Measurements from ENCODE around the gene ZFYVE16.

GRCh38 chr5:80480354-80480753 is 72.5 kb downstream of the ZFYVE16 start:
- TF ChIP-seq, protein P1, sequence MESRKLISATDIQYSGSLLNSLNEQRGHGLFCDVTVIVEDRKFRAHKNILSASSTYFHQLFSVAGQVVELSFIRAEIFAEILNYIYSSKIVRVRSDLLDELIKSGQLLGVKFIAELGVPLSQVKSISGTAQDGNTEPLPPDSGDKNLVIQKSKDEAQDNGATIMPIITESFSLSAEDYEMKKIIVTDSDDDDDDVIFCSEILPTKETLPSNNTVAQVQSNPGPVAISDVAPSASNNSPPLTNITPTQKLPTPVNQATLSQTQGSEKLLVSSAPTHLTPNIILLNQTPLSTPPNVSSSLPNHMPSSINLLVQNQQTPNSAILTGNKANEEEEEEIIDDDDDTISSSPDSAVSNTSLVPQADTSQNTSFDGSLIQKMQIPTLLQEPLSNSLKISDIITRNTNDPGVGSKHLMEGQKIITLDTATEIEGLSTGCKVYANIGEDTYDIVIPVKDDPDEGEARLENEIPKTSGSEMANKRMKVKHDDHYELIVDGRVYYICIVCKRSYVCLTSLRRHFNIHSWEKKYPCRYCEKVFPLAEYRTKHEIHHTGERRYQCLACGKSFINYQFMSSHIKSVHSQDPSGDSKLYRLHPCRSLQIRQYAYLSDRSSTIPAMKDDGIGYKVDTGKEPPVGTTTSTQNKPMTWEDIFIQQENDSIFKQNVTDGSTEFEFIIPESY (IDR thresholded peaks at IDR 0.05), result no peak
- TF ChIP-seq, protein P2, sequence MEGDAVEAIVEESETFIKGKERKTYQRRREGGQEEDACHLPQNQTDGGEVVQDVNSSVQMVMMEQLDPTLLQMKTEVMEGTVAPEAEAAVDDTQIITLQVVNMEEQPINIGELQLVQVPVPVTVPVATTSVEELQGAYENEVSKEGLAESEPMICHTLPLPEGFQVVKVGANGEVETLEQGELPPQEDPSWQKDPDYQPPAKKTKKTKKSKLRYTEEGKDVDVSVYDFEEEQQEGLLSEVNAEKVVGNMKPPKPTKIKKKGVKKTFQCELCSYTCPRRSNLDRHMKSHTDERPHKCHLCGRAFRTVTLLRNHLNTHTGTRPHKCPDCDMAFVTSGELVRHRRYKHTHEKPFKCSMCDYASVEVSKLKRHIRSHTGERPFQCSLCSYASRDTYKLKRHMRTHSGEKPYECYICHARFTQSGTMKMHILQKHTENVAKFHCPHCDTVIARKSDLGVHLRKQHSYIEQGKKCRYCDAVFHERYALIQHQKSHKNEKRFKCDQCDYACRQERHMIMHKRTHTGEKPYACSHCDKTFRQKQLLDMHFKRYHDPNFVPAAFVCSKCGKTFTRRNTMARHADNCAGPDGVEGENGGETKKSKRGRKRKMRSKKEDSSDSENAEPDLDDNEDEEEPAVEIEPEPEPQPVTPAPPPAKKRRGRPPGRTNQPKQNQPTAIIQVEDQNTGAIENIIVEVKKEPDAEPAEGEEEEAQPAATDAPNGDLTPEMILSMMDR (IDR thresholded peaks at IDR 0.05; ENCODE audit: low read depth, low read length, missing input control), result no peak
- TF ChIP-seq JUND (IDR thresholded peaks at IDR 0.05), result no peak
- no peak for TF ChIP-seq YY1 (IDR thresholded peaks at IDR 0.05)
- no peak for TF ChIP-seq SP1 (IDR thresholded peaks at IDR 0.05)
- TF ChIP-seq RAD21 (IDR thresholded peaks at IDR 0.05), result no peak
- TF ChIP-seq EGR1 (IDR thresholded peaks at IDR 0.05; ENCODE audit: low read depth in 2 of 2), result no peak
- no peak for TF ChIP-seq GABPA (IDR thresholded peaks at IDR 0.05 in 1 of 2, conservative IDR thresholded peaks at IDR 0.05 in 1 of 2)
- TF ChIP-seq MAX (IDR thresholded peaks at IDR 0.05), result no peak
- no peak for TF ChIP-seq FOXA1 (IDR thresholded peaks at IDR 0.05)
- TF ChIP-seq TAF1 (conservative IDR thresholded peaks at IDR 0.05), result no peak

Data from liver (tissue), 3 donors.